Ovary (tissue), 9 donors: ENCODE measurements around the gene SLC23A2. TPM values are rescaled to one million over a fixed set of nuclear protein-coding genes. Genes with fewer than 3 reads are reported as not detected.
"Not testable (repeated sequence)": the region's sequence is repeated elsewhere in the genome, so short reads cannot be mapped to it uniquely, and the experiment has no call there.

Experiments
- DNase-seq, 5 donors: peaks; one replicate each; pipeline ENCODE4 v3.0.0-alpha.2; 2019 to 2020
- H3K27ac ChIP-seq, 2 donors: fragments of 200-600 bp; one replicate each; pipeline versions ENCODE4 v1.5.1 to v1.8.0; 2019 to 2022
- H3K27me3 ChIP-seq: fragments of 200-600 bp; one replicate; pipeline ENCODE4 v1.8.0; 2022
- H3K36me3 ChIP-seq: fragments of 200-600 bp; sonication (generic); one replicate; pipeline ENCODE4 v1.5.1; 2019
- H3K4me1 ChIP-seq: one replicate; pipeline ENCODE4 v1.8.1; 2013; ENCODE audit warnings: mild to moderate bottlenecking, moderate library complexity; ENCODE audit not compliant: insufficient read depth
- H3K4me3 ChIP-seq: fragments of 200-600 bp; sonication (generic); one replicate; pipeline ENCODE4 v1.5.1; 2017
- H3K9me3 ChIP-seq, 2 donors: fragments of 200-600 bp in 1 of 2; sonication (generic) in 1 of 2; one replicate each; pipeline versions ENCODE4 v1.5.1 to v1.8.1; 2013 to 2019; ENCODE audit warnings: mild to moderate bottlenecking in 1 of 2, moderate library complexity in 1 of 2
- CTCF ChIP-seq, 3 donors: fragments of 450-650 bp in 2 of 3; fragments of 200-600 bp in 1 of 3; IDR thresholded peaks; one replicate each; pipeline versions ENCODE4 v1.5.1 to v1.8.0; 2016 to 2022; ENCODE audit warnings: antibody characterized with exemption in 3 of 3, mild to moderate bottlenecking in 1 of 3
- EP300 ChIP-seq: sonication (generic); formaldehyde crosslinking; IDR thresholded peaks from one replicate; pipeline ENCODE4 v1.6.1; 2017; ENCODE audit warnings: antibody characterized with exemption
- POLR2A ChIP-seq: fragments of 450-650 bp; IDR thresholded peaks from one replicate; pipeline ENCODE4 v1.6.1; 2017; ENCODE audit warnings: antibody characterized with exemption, mild to moderate bottlenecking, moderate library complexity
- WGBS, 3 donors: extraction: QIAGEN DNeasy Blood & Tissue Kit in 1 of 3; methylation state at CpG; one replicate each; pipeline versions ENCODE4 v1.1.5 to v1.1.7; 2013 to 2017; 5-methylcytosine and 5-hydroxymethylcytosine counted together
- intact Hi-C, 4 donors: fragments of 100-400 bp; cut with DNase I; formaldehyde crosslinking; loops; one replicate each; pipeline versions ENCODE4 v1.11.0 to v1.15.1; 2022 to 2023
- polyA plus RNA-seq, 2 donors: library from polyadenylated mRNA; stranded (reverse); fragments of 200-250 nt in 1 of 2; fragments of 350-450 nt in 1 of 2; fragmentation: Illumina TruSeq in 1 of 2; extraction: RNeasy Lipid Tissue Mini Kit (QIAGEN cat#74804) in 1 of 2; gene quantifications; one replicate each; pipeline ENCODE4 v1.2.3, GENCODE V29; 2013 to 2014
- total RNA-seq, 7 donors: library from RNA; depleted of rRNA in 2 of 7; stranded (reverse); fragments of >200 nt in 2 of 7; fragmentation: NEBNext Ultra II Directional in 3 of 7; extraction: Animal tissue kit (Norgen Biotek cat#: 25700) in 3 of 7; gene quantifications; one replicate each; pipeline versions ENCODE4 v1.1.0 to v1.2.4, GENCODE V29; 2016 to 2023
- donor health status: DM: no; HTN: no; CAD: no; lungs with moderate emphysema.
- donor health status: DM: no; HTN: no; CAD: no.
- donor health status: Bipolar disorder and iron deficiency.
- donor health status: DM: yes; HTN: yes; CAD: no.
- donor health status: DM: no; HTN: no; CAD: no.
- donor health status: DM: yes; HTN: yes; CAD: no.

SLC23A2 gene
- total and polyA plus RNA-seq, 9 donors = 28.7 to 95.6 (median 61.0) TPM

DNA sequence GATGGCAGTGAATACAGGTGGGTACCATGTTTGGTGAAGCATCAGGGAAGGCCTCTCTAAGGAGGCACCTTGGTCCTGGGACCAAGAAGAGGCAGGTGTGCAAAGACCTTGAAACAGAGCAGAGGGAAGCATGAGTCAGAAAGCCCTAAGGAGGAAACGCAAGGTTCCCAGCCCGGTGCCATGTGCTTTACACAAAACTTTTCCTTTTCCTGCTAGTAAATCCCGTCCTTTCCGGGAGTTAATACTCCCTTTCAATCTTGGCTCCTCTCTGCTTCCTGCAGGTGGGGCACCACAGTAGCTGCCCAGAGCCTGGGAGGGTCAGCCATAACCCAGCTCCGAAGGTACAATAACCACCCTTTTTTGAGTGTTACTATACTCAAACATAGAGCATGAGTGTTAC, 19.4 kb upstream of the SLC23A2 start:
- no peak overlapping the region for H3K27ac ChIP-seq
- DNase-seq = no peak
- no peak overlapping the region for H3K4me3 ChIP-seq
- no peak for TF ChIP-seq CTCF (IDR thresholded peaks at IDR 0.05)
- no peak for TF ChIP-seq POLR2A
- TF ChIP-seq EP300 = no peak
- intact Hi-C loops = no loop called here
- no peaks in the 10 kb centered on the region for H3K27me3 ChIP-seq
- 71 to 76% (median 74%) methylated on average over 5 of the region's 5 CpGs for WGBS, 3 donors
- peaks cover 5% of the 10 kb centered on the region for H3K4me1 ChIP-seq
- no peaks in the 10 kb centered on the region for H3K36me3 ChIP-seq
- H3K9me3 ChIP-seq = no peaks in the 10 kb centered on the region

GRCh38 chr20:5013682-5014447, 12.6 kb upstream of the SLC23A2 start:
- H3K4me3 ChIP-seq = no peak overlapping the region
- DNase-seq = no peak
- H3K4me1 ChIP-seq = no peaks in the 10 kb centered on the region
- TF ChIP-seq CTCF (IDR thresholded peaks at IDR 0.05) (no peak), POLR2A (no peak), EP300 (no peak)
- H3K27ac ChIP-seq = no peak overlapping the region
- WGBS, 3 donors = 85 to 91% (median 89%) methylated on average over 8 of the region's 8 CpGs
- no peaks in the 10 kb centered on the region for H3K27me3 ChIP-seq
- intact Hi-C loops = no loop called here
- no peaks in the 10 kb centered on the region for H3K9me3 ChIP-seq
- no peaks in the 10 kb centered on the region for H3K36me3 ChIP-seq

GRCh38 chr20:5008759-5009158, 7.4 kb upstream of the SLC23A2 start:
- WGBS, 3 donors = 29 to 39% (median 31%) methylated on average over 5 of the region's 5 CpGs
- H3K36me3 ChIP-seq = no peaks in the 10 kb centered on the region
- H3K4me3 ChIP-seq = no peak overlapping the region
- no peak overlapping the region for H3K27ac ChIP-seq
- no peaks in the 10 kb centered on the region for H3K27me3 ChIP-seq
- H3K4me1 ChIP-seq = no peaks in the 10 kb centered on the region
- intact Hi-C loops = no loop called here
- no peak for DNase-seq
- no peaks in the 10 kb centered on the region for H3K9me3 ChIP-seq
- no peak for TF ChIP-seq POLR2A
- TF ChIP-seq EP300 = no peak
- TF ChIP-seq CTCF (IDR thresholded peaks at IDR 0.05) = no peak

GRCh38 chr20:5005326-5005725, 4.0 kb upstream of the SLC23A2 start:
- H3K4me3 ChIP-seq = no peak overlapping the region
- H3K9me3 ChIP-seq = no peaks in the 10 kb centered on the region
- no peaks in the 10 kb centered on the region for H3K4me1 ChIP-seq
- no peaks in the 10 kb centered on the region for H3K27me3 ChIP-seq
- 75 to 79% (median 78%) methylated on average over 4 of the region's 4 CpGs for WGBS, 3 donors
- DNase-seq = no peak
- no peaks in the 10 kb centered on the region for H3K36me3 ChIP-seq
- no peak overlapping the region for H3K27ac ChIP-seq
- no peak for TF ChIP-seq POLR2A
- no peak for TF ChIP-seq CTCF (IDR thresholded peaks at IDR 0.05)
- no peak for TF ChIP-seq EP300
- intact Hi-C loops = no loop called here

DNA sequence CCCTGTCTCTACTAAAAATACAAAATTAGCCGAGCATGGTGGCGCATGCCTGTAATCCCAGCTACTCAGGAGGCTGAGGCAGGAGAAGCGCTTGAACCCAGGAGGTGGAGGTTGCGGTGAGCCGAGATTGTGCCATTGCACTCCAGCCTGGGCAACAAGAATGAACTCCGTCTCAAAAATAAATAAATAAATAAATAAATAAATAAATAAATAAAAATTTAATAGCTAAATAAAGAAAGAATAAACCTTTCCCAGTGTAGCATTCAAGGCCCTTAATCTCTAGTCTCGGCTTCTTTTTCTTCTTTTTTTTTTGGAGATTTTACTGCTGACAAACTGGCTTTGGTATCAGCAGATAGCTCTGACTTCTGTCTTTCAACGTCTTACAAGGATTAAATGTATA, 3.5 kb upstream of the SLC23A2 start:
- H3K9me3 ChIP-seq, H3K27ac ChIP-seq, H3K27me3 ChIP-seq, H3K36me3 ChIP-seq, DNase-seq, H3K4me1 ChIP-seq, H3K4me3 ChIP-seq, intact Hi-C loops: not testable (repeated sequence)
- WGBS, 3 donors = 97 to 98% (median 98%) methylated on average over 8 of the region's 8 CpGs
